ENCODE measurements around the gene FADD.
"Not testable (repeated sequence)": the region's sequence is repeated elsewhere in the genome, so short reads cannot be mapped to it uniquely, and the experiment has no call there.

FADD gene

DNA sequence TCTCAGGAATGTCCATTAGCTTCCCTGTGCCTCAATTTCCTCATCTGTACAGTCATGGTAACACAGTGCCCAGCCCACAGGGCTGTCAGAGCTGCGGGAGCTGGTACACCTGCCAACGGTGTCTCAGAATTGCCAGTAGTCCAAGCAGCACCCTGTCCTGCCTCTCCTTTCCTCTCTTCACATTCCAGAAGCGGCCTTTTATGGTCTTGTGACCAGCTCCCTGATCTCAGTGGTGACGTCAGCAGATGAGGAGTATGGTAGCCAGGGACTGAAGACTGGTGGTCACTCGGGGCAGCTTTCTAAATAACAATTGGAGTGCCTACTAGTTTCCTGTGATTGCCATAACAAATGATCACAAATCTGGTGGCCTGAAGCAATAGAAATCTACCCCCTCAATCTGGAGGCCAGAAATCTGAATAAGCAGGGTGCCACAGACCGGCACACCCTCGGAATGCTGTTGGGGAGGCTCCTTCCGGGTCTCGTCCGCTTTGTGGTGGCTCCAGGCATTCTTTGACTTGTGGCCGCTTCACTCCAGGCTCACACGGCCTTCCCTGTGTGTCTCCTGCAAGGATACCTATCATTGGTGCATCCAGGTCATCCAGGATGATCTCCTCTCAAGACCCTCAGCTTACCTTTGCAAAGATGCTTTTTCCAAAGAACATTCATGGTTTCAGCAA, 2.1 kb downstream of the FADD start:
- DNase-seq = no peak

DNA sequence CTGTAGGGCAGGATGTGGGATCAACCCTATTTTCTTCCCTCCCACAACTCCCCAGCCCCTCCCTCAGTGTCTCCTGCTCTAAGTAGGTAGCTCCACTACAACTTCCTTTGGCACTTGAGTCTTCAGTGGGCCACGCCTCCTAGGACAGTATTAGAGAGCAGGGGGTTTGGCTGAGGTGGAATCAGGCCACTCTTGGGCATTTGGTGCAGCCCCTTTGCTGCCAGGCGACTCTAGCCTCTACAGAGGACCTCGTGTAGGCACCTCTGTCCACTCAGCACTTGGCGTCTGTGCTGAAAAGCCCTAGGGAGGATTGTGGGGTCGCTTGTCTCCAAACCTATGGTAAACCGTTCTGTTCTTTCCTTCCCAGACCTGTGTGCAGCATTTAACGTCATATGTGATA, 2.7 kb downstream of the FADD start:
- DNase-seq = no peak

DNA sequence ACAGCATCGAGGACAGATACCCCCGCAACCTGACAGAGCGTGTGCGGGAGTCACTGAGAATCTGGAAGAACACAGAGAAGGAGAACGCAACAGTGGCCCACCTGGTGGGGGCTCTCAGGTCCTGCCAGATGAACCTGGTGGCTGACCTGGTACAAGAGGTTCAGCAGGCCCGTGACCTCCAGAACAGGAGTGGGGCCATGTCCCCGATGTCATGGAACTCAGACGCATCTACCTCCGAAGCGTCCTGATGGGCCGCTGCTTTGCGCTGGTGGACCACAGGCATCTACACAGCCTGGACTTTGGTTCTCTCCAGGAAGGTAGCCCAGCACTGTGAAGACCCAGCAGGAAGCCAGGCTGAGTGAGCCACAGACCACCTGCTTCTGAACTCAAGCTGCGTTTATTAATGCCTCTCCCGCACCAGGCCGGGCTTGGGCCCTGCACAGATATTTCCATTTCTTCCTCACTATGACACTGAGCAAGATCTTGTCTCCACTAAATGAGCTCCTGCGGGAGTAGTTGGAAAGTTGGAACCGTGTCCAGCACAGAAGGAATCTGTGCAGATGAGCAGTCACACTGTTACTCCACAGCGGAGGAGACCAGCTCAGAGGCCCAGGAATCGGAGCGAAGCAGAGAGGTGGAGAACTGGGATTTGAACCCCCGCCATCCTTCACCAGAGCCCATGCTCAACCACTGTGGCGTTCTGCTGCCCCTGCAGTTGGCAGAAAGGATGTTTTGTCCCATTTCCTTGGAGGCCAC, 3.3 kb downstream of the FADD start:
- DNase-seq = no peak

DNA sequence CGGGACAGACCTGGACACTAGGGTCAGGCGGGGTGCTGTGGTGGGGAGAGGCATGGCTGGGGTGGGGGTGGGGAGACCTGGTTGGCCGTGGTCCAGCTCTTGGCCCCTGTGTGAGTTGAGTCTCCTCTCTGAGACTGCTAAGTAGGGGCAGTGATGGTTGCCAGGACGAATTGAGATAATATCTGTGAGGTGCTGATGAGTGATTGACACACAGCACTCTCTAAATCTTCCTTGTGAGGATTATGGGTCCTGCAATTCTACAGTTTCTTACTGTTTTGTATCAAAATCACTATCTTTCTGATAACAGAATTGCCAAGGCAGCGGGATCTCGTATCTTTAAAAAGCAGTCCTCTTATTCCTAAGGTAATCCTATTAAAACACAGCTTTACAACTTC, 3.9 kb downstream of the FADD start:
- no peak for DNase-seq

DNA sequence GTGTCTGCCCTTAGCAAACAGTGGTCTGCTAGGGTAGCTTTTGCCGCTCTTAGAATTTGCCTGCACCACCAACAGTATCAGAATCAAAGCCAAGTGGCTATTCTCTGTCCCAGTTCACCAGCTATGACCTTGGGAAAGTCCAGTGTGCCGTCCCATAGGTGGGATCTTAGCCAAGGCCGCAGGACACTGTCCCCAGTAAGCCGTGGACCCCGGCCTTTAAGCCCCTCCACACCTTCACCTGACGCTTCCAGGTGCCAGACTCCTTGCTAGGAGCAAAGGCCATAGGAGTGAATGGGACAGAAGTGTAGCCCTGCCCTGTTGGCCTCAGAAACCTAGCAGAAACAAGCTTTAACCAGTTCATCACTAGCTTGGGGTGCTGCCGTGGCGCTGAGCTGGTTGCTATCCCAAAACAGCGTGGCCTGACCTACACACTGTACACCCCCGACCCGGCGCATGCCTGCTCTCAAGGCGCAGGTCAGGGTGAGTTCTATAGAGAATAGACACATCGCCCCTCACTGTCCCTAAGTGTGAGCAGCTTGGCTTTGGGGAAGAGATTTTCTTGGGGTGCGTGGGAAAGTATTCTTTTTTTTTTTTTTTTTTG, 4.5 kb downstream of the FADD start:
- DNase-seq = no peak

DNA sequence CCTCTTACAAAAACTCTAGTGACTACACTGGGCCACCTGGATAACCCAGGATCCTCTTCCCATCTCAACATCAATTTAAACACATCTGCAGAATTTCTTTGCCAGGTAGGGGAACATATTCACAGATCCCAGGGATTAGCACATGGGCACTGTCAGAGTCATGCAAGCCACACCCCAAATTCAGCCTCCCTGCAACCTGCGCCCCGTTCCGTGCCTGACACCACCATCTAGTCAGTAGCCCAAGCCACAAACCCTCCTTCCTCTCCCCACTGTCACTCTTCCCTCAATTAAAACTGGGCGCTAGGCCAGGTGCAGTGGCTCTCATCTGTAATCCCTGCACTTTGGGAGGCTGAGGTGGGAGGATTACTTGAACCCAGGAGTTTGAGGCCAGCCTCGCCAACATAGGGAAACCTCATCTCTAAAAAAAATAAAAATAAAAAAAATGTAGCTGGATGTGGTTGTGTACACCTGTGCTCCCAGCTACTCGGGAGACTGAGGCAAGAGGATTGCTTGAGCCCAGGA, 6.4 kb downstream of the FADD start:
- no peak for DNase-seq

DNA sequence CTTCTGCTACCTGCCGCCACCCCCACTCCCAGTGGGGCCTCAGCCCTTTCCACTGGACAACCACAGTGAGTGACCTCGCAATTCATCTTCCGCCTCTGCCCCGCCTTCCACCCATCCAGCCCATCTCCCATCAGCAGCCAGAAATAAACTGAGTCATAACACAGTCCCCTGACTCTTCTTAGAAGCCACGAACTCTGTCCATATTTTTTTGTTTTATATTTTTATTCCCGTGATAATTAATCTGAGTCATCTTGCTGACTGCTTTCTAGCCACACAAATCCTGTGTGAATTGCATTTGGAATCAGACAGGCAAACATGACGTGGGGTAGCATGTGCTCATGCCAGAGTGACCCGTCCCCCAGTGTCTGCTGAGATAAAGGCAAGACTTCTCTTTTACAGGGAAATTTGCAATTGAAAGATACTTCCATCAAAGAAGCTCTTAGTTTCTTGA, 7.0 kb downstream of the FADD start:
- DNase-seq = peak; percentile 71

DNA sequence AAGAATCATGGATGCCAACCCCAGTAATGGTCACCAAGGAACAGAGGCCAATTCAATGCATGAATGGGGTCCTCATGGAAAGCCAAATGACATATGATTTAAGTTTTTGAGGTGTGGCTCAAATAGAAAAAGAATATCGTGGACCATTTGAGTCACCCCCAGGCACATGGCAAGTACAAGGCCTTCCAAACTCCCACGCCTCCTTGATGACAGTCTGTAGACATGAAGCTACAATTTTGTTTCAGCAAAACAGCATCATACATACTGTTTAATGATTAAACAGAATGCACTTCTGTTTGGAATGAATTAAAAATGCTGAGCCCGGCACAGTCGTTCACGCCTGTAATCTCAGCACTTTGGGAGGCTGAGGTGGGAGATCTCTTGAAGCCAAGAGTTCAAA, 7.4 kb downstream of the FADD start:
- no peak for DNase-seq

DNA sequence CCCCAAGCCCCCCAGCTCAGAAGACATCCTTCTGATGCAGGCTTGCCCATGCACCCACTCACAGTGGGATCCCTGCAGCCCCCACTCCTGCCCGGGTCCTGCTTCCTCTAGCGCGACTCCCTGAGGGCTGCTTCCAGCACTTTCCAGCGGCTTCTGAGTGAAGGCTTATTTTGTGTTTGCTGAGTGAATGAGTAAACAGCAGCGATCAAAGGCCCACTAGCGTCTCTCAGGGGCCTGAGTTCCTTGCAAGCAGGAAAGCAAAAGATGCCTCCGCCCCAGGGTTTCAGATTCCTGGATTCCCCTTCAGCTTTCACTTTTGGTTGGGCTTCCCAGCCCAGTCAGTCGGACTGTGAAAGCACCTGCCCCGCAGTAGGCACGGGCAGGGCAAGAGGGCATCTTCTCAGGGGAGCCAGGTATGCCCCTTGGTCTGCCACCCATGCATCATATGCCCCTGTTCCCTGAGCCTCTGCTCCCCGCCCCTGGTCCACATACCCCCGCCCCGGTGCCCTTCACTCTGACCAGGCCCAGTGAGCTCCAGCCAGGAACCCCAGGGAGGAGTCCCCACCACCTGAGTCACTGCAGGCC, 9.2 kb downstream of the FADD start:
- DNase-seq = no peak

DNA sequence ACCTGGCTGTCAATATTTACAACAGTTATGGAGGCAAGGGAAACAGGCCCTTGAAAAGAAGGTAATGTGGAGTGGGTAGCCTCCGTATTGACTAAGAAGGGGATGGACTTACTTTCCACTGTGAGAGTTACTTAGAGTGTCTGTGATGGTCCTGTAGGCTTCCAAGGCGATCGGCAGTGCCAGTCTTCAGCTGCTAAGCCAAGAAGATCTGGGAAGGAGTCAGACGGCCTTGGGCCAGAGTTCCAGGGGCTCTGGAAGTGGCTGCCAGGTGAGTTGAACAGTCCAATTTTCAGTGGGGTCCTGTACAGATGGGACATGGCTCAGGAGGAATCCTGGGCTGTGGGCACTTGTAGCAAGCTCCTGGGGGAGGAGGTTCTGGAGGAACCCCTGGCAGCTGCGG, 14.3 kb downstream of the FADD start:
- not testable (repeated sequence) for DNase-seq

DNA sequence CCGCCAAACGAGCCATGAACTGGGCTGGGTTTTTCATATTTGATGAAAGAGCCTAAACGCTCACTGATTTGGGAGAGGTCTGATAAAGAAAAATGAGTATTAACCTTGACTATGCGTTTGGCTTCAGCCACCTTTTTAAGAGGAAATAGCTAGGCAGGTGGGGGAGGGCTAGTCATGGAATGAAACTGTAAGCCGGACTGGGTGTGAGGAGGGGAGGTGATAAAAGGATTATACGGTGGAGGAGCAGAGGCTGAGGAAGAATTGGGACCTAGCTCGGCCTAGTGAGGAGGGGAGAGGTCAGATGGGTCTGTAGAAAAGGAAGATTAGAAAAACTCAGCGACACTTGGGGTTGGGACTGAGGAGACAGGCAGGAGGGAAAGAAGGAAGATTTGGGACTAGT, 15.0 kb downstream of the FADD start:
- not testable (repeated sequence) for DNase-seq

DNA sequence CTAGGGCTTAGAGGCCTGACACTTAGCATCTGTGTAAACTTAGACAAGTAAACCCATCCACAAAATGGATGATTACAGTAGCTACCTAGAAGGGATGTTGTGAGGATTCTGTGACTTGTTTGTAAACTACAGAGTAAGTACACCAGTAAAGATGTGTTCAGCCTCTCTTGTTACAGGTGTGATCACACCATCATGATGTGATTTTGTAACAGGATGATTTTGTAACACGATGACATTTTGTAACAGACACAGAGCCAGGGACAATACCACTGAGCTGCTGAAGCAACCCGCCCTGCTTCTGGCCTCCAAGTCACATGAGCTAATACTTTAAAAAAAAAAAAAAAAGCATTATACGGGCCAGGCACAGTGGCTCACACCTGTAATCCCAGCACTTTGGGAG, 17.0 kb downstream of the FADD start:
- no peak for DNase-seq

DNA sequence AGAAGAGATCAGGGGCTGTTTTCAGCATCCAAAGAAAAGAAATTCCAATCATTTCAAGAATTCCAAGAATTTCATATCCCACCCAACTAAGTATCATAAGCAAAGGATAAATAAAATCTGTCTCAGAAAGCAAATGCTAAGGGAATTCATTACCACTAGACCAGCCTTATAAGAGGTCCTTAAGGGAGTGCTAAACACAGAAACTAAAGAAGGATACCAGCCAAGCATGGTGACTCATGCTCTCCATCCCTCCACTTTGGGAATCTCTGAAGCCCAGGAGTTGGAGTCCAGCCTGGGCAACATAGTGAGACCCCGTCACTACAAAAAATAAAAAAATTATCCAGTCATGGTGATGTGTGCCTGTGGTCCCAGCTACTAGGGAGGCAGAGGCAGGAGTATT, 17.8 kb downstream of the FADD start:
- DNase-seq = peak; percentile 52

DNA sequence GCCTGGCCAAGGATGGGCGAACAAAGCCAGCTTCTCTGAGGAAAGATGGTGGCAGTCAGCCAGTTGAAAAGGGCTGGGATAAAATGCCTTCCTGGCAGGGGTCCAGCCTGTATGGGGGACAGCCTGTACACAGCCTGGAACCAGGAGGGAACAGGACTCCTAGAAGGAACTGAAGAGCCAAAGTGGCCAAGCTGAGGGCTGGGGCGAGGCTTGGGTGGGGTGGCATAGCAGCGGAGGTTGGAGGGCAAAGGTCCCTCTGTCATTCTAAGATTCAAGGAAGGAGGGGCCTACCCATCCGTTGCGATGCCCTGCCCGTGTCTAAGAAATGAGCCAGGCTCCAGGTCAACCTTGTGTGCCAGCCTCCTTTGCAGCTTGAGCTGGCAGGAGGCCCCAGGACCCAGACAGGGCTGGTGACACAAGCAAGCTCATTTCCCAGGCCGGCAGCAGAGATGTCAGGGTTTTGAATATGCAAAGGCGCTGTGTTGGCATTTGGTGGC, 22.6 kb downstream of the FADD start:
- DNase-seq = no peak

DNA sequence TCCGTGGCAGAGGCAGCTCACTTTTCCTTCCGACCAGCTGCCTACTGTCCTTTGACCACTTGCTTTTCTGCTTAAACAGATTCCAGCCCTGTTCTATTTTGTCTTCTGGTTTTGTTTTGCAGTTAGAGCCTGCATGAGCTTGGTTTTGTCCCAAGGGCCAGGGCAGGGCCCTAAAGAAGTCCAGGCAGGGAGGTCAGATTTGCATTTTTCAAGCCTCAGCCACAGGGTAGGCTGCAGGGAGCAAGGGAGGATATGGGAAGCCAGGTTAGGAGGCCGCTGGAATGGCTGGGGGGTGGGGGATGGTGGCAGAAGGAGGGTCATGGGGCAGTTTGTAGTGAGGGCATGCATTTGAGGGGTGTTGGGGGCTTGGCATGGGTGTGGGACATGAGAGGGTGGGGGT, 23.1 kb downstream of the FADD start:
- DNase-seq = no peak

DNA sequence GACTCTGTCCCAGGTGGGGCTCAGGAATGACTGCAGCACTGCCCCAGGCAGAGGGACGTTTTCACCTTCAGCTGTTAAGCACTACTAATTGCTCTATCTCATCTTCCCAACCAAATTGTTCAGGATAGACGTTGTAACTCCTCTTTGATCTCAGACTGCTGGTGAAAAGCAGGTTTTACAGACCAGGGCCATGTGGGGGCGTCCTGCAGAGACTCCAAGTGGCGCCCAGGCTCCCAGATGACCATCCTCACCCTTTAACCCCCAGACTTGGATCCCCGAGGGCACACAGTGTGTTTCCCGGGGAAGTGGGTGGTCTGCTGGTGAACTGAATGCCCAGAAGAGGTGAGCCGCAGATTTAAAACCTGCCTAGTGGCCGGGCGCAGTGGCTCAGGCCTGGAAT, 23.9 kb downstream of the FADD start:
- no peak for DNase-seq

DNA sequence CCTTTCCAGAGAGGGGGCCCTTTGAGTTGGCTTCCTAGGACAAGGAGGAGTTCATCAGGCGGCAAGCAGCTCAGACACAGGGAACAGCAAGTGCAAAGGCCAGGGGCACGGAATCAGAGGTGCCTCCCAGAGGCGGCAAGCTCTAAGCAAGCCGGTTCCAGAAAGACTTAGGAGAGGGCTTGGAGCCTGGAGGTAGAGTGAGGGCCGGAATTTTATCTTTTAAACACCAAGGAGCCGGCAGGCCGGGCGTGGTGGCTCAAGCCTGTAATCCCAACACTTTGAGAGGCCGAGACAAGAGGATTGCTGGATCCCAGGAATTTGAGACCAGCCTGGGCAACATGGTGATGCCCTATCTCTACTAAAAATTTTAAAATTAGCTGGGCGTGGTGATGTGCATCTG, 26.6 kb downstream of the FADD start:
- no peak for DNase-seq

DNA sequence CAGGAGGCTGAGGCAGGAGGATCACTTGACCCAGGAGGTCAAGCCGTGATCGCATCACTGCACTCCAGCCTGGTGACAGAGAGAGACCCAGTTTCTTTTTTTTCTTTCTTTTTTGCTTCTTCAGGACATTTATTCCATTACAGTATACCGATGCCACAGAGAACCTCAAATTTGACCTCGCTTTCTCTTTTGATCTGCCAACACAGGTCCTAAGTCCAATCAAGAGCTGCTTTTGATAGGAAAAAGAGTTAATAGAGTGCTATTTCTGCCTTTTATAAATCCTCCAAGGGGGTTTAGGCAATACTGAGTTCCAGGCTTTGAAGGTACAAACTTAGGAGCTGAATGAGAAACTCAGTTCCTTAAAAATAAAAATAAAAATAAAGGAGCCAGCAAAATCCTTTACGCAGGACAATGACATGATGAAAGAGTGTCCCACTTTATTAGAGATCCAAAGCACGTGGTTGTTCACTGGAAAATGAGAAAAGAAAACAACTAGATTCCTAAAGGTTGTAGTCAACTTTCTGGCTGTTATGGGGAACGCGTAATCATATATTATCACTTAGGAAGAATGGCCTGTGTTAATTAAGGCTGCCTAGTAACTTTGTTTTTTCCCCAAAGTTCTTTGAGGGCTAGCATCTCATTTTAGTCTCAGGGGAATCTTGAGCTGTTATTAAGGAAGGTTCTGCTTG, 27.2 kb downstream of the FADD start:
- peak; percentile 59 for DNase-seq

DNA sequence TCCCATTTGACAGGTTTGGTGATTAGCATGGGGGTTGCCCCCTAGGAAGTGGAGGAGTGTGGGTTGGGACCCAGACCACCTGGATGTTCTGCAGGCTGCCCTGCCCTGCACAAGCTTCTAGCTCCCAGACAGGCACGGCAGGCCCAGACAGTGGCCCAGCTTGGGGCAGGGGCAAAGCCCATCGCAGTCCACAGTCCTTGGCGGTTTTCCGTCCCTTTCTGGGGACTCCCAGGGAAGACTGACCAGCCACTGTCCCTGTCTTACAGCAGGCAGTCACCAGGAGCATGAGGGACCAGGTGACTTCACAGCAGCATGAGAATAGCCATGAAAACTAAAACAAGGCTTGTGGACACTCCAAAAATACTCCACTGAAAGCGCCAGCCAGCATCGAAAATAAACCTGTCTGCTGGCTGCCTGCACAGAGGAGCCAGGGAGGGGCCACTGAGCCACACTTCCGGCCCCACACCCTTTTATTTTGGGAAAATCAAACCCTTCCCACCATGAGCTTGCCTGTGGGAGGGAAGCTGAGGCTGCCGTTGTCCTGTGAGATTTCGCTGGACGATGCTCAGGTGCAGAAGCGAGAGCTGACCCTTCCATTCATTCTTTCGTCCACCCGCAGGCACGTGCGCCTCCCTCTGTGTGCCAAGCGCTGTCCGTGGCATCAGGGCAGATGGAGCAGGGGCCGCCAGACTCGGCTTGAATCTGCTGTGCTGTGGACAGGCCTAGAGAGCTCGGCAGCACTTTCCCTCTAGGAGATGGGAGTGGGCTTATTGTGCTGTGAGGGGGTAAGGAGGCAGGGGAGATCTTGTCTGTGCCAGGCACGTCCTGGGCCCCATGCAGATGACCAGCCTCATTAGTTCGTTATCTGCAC, 28.0 kb downstream of the FADD start:
- no peak for DNase-seq

DNA sequence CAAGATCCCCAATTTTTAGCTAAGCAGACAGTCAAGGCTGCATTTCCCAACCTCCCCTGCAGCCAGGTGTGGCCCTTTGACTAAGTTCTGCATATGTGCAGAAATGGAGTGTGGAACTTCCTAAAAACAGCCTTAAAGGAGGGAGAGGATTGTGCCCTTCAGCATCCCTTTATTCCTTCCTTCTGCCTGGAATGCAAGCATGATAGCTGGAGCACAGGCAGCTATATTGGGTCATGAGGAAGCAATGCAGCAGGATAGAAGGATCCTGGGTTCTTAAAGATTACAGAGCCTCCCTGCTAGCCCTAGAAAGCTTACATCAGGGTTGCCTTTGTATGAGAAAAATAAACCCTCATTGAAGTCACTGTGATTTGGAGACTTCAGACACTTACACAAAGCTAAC, 29.9 kb downstream of the FADD start:
- no peak for DNase-seq

DNA sequence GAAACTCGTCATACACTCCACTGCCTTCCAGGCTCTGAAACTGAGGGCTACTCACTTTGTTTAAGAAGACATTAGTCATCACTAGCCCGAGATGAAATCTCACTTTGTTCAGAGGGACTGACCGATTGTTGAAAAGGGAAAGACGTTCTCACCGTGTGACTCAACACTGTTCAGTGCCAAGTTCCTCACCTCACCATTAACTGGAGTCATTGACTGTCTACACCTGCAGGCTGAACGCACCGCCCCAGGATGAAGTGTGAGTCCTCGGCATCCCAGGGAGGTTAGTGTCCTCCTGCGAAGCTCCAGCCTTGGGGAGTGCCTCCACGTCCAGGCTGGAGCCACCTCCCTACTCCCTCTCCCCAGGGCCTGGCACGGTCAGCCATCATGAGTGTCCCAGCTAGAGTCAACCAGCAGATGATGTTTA, 30.4 kb downstream of the FADD start:
- peak; percentile 68 for DNase-seq

DNA sequence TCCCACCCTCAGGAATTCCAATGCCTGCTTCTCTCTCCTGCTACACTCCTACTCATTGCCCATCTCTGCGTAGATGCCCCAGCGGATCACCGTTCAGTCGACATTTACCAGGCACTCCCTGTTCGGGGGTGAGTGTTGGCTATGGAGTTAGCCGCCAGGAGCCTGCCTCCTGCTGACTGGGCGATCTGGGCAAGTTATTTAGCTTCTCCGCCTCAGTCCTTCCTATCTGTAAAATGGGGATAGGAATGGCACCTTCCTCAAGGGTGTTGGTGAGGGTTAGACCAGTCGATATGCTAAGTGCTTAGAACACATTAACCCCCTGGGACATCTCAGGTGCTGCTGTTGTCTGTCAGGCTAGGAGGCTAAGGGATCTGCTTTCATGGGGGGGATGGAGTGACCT, 30.9 kb downstream of the FADD start:
- DNase-seq = no peak
